GM12891 (cell line): Measurements from ENCODE around the gene ARAP2.

Experiments used
- PAX5 ChIP-seq: IDR thresholded peaks from 2 replicates; pipeline ENCODE4 v1.6.1; 2011; ENCODE audit warnings: low read length, moderate library complexity, mild to moderate bottlenecking; ENCODE audit not compliant: insufficient read depth, severe bottlenecking
- POLR2A ChIP-seq: IDR thresholded peaks from 2 replicates; pipeline ENCODE4 v1.6.1; 2011; ENCODE audit warnings: low read depth, low read length, control low read depth
- POLR2AphosphoS5 ChIP-seq: IDR thresholded peaks from 2 replicates; pipeline ENCODE4 v1.6.1; 2011; ENCODE audit warnings: low read depth, low read length, control low read depth
- TAF1 ChIP-seq: IDR thresholded peaks from 2 replicates; pipeline ENCODE4 v1.6.1; 2011; ENCODE audit warnings: low read depth, low read length, control low read depth

DNA sequence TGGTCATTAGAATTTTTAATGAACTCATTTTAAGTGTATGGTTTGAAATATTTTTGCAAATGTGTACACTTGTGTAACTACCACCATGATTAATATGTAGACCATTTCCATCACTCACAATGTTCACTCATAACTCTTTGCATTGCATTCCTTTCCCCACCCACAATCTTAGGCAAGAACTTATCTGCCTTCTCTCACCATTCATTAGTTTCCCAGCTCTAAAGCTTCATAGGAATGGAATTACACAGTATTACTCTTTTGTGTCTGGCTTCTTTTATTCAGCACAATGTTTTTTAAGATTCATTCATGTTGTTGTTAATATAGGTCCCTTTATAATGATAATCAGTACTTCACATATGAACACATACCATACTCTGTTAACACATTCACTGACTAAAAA is 106.1 kb downstream of the ARAP2 start:
- TF ChIP-seq POLR2A (no peak), TAF1 (no peak), POLR2AphosphoS5 (no peak), PAX5 (no peak)
